GM12891 (cell line): ENCODE data around the gene LILRA6.

Experiments used
- PAX5 ChIP-seq: IDR thresholded peaks from 2 replicates; pipeline ENCODE4 v1.6.1; 2011; ENCODE audit warnings: low read length, moderate library complexity, mild to moderate bottlenecking; ENCODE audit not compliant: insufficient read depth, severe bottlenecking
- POLR2A ChIP-seq: IDR thresholded peaks from 2 replicates; pipeline ENCODE4 v1.6.1; 2011; ENCODE audit warnings: low read depth, low read length, control low read depth
- POLR2AphosphoS5 ChIP-seq: IDR thresholded peaks from 2 replicates; pipeline ENCODE4 v1.6.1; 2011; ENCODE audit warnings: low read depth, low read length, control low read depth

- TF ChIP-seq POLR2A = no peak
- no peak for TF ChIP-seq POLR2AphosphoS5
- no peak for TF ChIP-seq PAX5
Observed at GRCh38 chr19:54262470-54262869, 19.9 kb upstream of the LILRA6 start.
